Measurements from ENCODE around the gene HOXD8. TPM values are rescaled to one million over a fixed set of nuclear protein-coding genes. Genes with fewer than 3 reads are reported as not detected.

Gene HOXD8
- total and polyA plus RNA-seq, 2 of the 8 experiments (the other 6 are each of a cell fraction or from before 2014, with no cell fraction given), result not detected

DNA sequence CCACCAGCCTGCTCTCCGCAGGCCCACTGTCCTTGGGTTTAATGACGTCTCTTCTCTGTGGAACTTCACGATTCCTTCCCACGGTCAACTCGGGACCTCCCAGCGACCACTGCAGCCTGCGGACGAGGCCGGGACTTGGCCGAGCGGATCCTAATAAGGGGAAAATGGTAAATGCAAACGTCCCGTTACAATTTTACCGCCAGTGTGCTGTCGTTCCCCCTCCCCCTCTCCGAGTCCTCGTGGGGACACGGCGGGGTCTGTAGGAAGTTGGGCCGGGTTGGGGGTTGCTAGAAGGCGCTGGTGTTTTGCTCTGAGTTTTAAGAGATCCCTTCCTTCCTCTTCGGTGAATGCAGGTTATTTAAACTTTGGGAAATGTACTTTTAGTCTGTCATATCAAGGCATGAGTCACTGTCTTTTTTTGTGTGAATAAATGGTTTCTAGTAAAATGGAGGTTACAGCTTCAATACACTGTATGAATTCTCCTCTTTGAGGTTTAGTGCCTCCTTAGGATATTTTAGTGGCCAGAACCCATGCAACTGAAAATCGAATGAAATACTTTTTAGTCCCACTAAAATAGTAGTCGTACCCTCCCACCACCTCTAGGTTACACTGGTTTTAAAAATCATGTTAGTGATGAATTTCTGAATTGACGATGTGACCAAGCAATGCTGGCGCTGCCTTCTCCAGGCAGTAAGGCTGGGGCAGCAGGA lies 20.2 kb upstream of the HOXD8 start (continued):
- TF ChIP-seq BACH1 (IDR thresholded peaks at IDR 0.05; ENCODE audit: low read length) (no peak), CHD2 (IDR thresholded peaks at IDR 0.05; ENCODE audit: low read length) (no peak), BRCA1 (IDR thresholded peaks at IDR 0.05; ENCODE audit: low read depth, low read length) (no peak), HDAC6 (IDR thresholded peaks at IDR 0.05; ENCODE audit: low read depth, low read length) (no peak), JUND (IDR thresholded peaks at IDR 0.05; ENCODE audit: low read length) (no peak), SIRT6 (IDR thresholded peaks at IDR 0.05; ENCODE audit: low read length) (no peak), ZNF274 (IDR thresholded peaks at IDR 0.05; ENCODE audit: borderline replicate concordance, extremely low read depth, low read length) (no peak), NANOG (IDR thresholded peaks at IDR 0.05; ENCODE audit: insufficient read depth, low read depth, low read length, poor library complexity, severe bottlenecking) (no peak), MAFK (IDR thresholded peaks at IDR 0.05; ENCODE audit: low read depth, low read length) (no peak), SUZ12 (IDR thresholded peaks at IDR 0.05; ENCODE audit: low read length) (peak; percentile 97), PHF8 (conservative IDR thresholded peaks at IDR 0.05; ENCODE audit: low read depth, low read length) (no peak), TBP (IDR thresholded peaks at IDR 0.05; ENCODE audit: low read depth, low read length) (no peak), SP1 (IDR thresholded peaks at IDR 0.05; ENCODE audit: low read depth, low read length) (no peak)
